Smooth muscle cell (in vitro differentiated cells): Measurements from ENCODE around the gene OSBPL3. TPM values are rescaled to one million over a fixed set of nuclear protein-coding genes. Genes with fewer than 3 reads are reported as not detected.

Experiments
- DNase-seq: peaks from one replicate; lab custom pipeline; 2025; ENCODE audit not compliant: unreplicated experiment; lab: John Stamatoyannopoulos, UW
- H2AFZ ChIP-seq: fragments of 200-600 bp; sonication (generic); 2 replicates; pipeline ENCODE4 v1.6.0; 2016; ENCODE audit warnings: antibody characterized with exemption, low read depth, mild to moderate bottlenecking
- H3F3A ChIP-seq: fragments of 200-600 bp; sonication (generic); 2 replicates; pipeline ENCODE4 v1.6.0; 2017; ENCODE audit warnings: antibody characterized with exemption, low read depth
- H3K27ac ChIP-seq: fragments of 200-600 bp; sonication (generic); 2 replicates; pipeline ENCODE4 v1.5.1; 2016; ENCODE audit warnings: low read depth, mild to moderate bottlenecking
- H3K27me3 ChIP-seq: fragments of 200-600 bp; sonication (generic); 2 replicates; pipeline ENCODE4 v1.6.1; 2016; ENCODE audit warnings: low read depth, mild to moderate bottlenecking
- H3K36me3 ChIP-seq: fragments of 200-600 bp; sonication (generic); 2 replicates; pipeline ENCODE4 v1.5.1; 2016; ENCODE audit warnings: low read depth
- H3K4me1 ChIP-seq: fragments of 200-600 bp; sonication (generic); 2 replicates; pipeline ENCODE4 v1.5.1; 2016; ENCODE audit warnings: low read depth
- H3K4me2 ChIP-seq: fragments of 200-600 bp; sonication (generic); 2 replicates; pipeline ENCODE4 v1.6.0; 2016; ENCODE audit warnings: mild to moderate bottlenecking
- H3K4me3 ChIP-seq: fragments of 200-600 bp; sonication (generic); 2 replicates; pipeline ENCODE4 v1.5.1; 2016; ENCODE audit warnings: mild to moderate bottlenecking
- H3K79me2 ChIP-seq: fragments of 200-600 bp; sonication (generic); 2 replicates; pipeline ENCODE4 v1.6.0; 2016; ENCODE audit warnings: low read depth, mild to moderate bottlenecking
- H3K9ac ChIP-seq: fragments of 200-600 bp; sonication (generic); 2 replicates; pipeline ENCODE4 v1.6.0; 2016; ENCODE audit warnings: low read depth
- H3K9me3 ChIP-seq: fragments of 200-600 bp; sonication (generic); replicated peaks from 2 replicates; pipeline ENCODE4 v1.5.1; 2016; ENCODE audit warnings: low read depth
- H4K20me1 ChIP-seq: fragments of 200-600 bp; sonication (generic); 2 replicates; pipeline ENCODE4 v1.6.0; 2016; ENCODE audit warnings: low read depth
- CTCF ChIP-seq: fragments of 200-600 bp; sonication (generic); IDR thresholded peaks from 2 replicates; pipeline ENCODE4 v1.5.1; 2017; ENCODE audit warnings: borderline replicate concordance, mild to moderate bottlenecking, antibody characterized with exemption; ENCODE audit not compliant: insufficient read depth, poor library complexity, severe bottlenecking
- WGBS: methylation state at CpG from one replicate; pipeline ENCODE4 v1.1.7; 2016; ENCODE audit warnings: low lambda C conversion rate; 5-methylcytosine and 5-hydroxymethylcytosine counted together
- polyA plus RNA-seq: library from polyadenylated mRNA; unstranded; fragments of >200 nt; fragmentation: Nextera tagmentation; extraction: Ambion mirVana; gene quantifications from 2 replicates; pipeline ENCODE4 v1.2.1, GENCODE V29; 2016
- total RNA-seq: library from RNA; depleted of rRNA; stranded (reverse); fragments of >200 nt; gene quantifications from 2 replicates; pipeline ENCODE4 v1.2.3, GENCODE V29; 2014

OSBPL3 gene
- total and polyA plus RNA-seq, 2 experiments from 2014 or later = 6.2 to 16.3 TPM

DNA sequence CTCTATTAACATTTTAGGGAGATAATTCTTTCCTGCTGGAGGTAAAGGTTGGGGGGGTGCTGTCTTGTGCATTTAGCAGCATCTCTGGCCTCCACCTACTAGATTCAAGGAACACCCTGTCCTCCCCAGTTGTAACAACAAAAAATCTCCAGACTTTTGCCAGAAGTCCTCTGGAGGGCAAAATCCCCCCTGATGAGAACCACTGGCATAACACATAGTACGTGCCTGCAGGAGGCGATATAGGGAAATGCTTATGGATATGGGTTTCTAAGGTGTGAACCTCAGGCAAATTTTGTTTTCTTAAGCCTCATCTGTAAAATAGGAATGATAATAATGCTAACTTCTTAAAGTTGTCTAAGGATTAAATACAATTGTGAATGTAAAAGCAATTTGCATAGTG lies 2.9 kb upstream of the OSBPL3 start:
- no peak overlapping the region for H2AFZ ChIP-seq
- H3K27ac ChIP-seq = no peak overlapping the region
- no peak overlapping the region for H3K9ac ChIP-seq
- peaks cover 7% of the 10 kb centered on the region for H3K4me1 ChIP-seq
- no peaks in the 10 kb centered on the region for H3K36me3 ChIP-seq
- no peak overlapping the region for H3K4me3 ChIP-seq
- H4K20me1 ChIP-seq = no peaks in the 10 kb centered on the region
- H3K9me3 ChIP-seq = no peaks in the 10 kb centered on the region
- DNase-seq = no peak
- no peak overlapping the region for H3K4me2 ChIP-seq
- 74% methylated on average over 2 of the region's 2 CpGs for WGBS
- peak; percentile 27 for TF ChIP-seq CTCF
- peaks cover under 1% of the 10 kb centered on the region for H3K79me2 ChIP-seq
- peaks cover 13% of the 10 kb centered on the region for H3K27me3 ChIP-seq
- H3F3A ChIP-seq = no peaks in the 10 kb centered on the region

DNA sequence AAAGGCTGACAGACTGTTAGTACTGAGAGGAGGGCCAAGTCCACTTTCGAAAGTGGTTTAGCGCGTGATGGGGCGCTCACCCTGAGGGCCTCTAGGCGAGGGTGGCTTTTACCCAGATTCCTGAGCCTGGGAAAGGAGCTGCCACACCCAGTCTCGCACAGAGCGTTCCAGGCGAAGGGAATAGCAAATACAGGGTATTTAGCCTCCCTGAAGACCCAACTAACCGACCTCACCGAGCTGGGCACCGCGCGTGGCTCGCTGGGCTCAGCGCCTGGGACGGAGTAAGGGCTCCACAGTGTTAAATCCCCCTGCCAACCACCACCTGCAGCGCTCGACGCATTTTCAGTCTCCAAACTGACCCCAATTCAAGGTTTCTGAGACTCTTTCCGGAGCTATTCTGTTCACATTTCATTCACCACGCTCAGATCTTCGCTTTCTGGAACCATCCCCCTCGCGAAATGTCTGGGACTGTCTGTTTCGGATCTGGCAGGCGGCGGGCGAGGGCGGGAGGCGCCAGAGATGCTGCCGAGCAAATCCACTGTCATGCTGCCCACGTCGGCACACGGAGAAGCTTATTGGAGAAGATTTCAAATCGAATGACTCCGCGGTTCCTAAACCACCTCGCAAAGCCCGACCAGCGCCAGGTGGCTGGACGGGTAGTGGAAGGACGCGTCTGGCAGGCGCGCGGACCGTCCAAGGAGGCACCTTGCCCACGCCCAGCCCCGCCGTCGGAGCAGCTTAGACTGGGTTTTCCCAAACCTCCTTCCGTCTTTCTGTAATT lies 1.4 kb upstream of the OSBPL3 start:
- Histone ChIP-seq H3K4me1 (peaks cover 7% of the 10 kb centered on the region), H3K27ac (peak overlapping the region; percentile 3), H3F3A (no peaks in the 10 kb centered on the region), H2AFZ (peak overlapping the region; percentile 81), H3K9me3 (no peaks in the 10 kb centered on the region), H3K79me2 (peaks cover 11% of the 10 kb centered on the region), H3K4me2 (peak overlapping the region; percentile 98), H3K9ac (peak overlapping the region; percentile 8), H3K36me3 (no peaks in the 10 kb centered on the region), H3K27me3 (peaks cover 13% of the 10 kb centered on the region), H3K4me3 (peak overlapping the region; percentile 89), H4K20me1 (no peaks in the 10 kb centered on the region)
- 3% methylated on average over 52 of the region's 52 CpGs for WGBS
- TF ChIP-seq CTCF = no peak
- peak; percentile 22 for DNase-seq

DNA sequence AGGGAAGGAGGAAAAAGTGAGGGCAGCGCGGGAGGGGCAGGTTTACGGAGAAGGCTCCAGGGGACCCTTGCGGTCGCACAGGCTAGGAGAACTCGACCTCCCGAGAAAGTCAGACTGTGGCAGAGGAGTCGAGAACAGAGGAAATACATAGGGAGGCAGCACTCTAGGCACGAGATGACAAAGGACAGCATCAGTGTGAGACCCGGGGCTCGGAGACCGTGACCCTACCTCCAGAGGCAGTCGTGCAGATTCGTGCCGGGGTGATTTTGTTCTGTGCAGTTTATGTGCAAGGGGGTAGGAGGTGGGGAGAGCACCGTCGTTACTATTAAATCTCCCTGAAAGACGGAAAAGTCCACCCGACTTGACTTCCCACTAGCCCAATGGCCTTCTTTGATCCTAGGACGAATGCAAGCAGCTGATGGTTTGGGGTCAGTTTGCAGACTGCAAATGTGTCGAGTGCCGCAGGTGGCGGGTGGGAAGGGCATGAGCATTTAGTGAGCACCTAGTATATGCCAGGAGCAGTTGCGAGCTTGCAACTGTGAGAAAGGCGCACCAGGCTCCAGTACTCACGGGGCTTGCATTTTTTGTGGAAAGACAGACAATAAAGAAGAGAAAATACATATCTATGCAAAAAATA lies 674 bp upstream of the OSBPL3 start:
- no peak for DNase-seq

More for the DNA sequence above, 674 bp upstream of the OSBPL3 start:
- H3K4me2 ChIP-seq = peak overlapping the region; percentile 98
- 4% methylated on average over 26 of the region's 26 CpGs for WGBS
- peak overlapping the region; percentile 56 for H3K9ac ChIP-seq
- no peaks in the 10 kb centered on the region for H3K9me3 ChIP-seq
- H3K36me3 ChIP-seq = no peaks in the 10 kb centered on the region
- peak overlapping the region; percentile 89 for H2AFZ ChIP-seq
- H4K20me1 ChIP-seq = no peaks in the 10 kb centered on the region
- peak overlapping the region; percentile 89 for H3K4me3 ChIP-seq
- H3K79me2 ChIP-seq = peaks cover 11% of the 10 kb centered on the region
- H3K27me3 ChIP-seq = peaks cover 13% of the 10 kb centered on the region
- TF ChIP-seq CTCF = no peak
- H3F3A ChIP-seq = no peaks in the 10 kb centered on the region
- H3K27ac ChIP-seq = peak overlapping the region; percentile 78
- peaks cover 7% of the 10 kb centered on the region for H3K4me1 ChIP-seq
